Duodenal mucosa (tissue), 2 donors: ENCODE measurements around the gene MUSTN1.

ENCODE experiments used
- H3K27ac ChIP-seq: one replicate; pipeline ENCODE4 v1.7.0; 2013; ENCODE audit warnings: low read depth, low read length
- H3K27me3 ChIP-seq, 2 donors: one replicate each; pipeline ENCODE4 v1.7.0; 2013; ENCODE audit warnings: low read length in 2 of 2, control low read depth in 1 of 2; ENCODE audit not compliant: insufficient read depth in 2 of 2, control insufficient read depth in 1 of 2
- H3K36me3 ChIP-seq, 2 donors: one replicate each; pipeline ENCODE4 v1.7.0; 2013; ENCODE audit warnings: low read length in 2 of 2, control low read depth in 1 of 2; ENCODE audit not compliant: insufficient read depth in 2 of 2, control insufficient read depth in 1 of 2
- H3K4me1 ChIP-seq, 2 donors: one replicate each; pipeline ENCODE4 v1.7.0; 2013; ENCODE audit warnings: low read length in 2 of 2, control low read depth in 1 of 2; ENCODE audit not compliant: insufficient read depth in 2 of 2, control insufficient read depth in 1 of 2
- H3K4me3 ChIP-seq, 2 donors: one replicate each; pipeline ENCODE4 v1.7.0; 2013; ENCODE audit warnings: low read length in 2 of 2, low read depth in 1 of 2
- H3K9ac ChIP-seq, 2 donors: one replicate each; pipeline ENCODE4 v1.7.0; 2013; ENCODE audit warnings: low read length in 2 of 2, low read depth in 1 of 2
- H3K9me3 ChIP-seq, 2 donors: one replicate each; pipeline ENCODE4 v1.7.0; 2013; ENCODE audit warnings: low read length in 2 of 2, control low read depth in 1 of 2; ENCODE audit not compliant: control insufficient read depth in 1 of 2

The MUSTN1 gene

DNA sequence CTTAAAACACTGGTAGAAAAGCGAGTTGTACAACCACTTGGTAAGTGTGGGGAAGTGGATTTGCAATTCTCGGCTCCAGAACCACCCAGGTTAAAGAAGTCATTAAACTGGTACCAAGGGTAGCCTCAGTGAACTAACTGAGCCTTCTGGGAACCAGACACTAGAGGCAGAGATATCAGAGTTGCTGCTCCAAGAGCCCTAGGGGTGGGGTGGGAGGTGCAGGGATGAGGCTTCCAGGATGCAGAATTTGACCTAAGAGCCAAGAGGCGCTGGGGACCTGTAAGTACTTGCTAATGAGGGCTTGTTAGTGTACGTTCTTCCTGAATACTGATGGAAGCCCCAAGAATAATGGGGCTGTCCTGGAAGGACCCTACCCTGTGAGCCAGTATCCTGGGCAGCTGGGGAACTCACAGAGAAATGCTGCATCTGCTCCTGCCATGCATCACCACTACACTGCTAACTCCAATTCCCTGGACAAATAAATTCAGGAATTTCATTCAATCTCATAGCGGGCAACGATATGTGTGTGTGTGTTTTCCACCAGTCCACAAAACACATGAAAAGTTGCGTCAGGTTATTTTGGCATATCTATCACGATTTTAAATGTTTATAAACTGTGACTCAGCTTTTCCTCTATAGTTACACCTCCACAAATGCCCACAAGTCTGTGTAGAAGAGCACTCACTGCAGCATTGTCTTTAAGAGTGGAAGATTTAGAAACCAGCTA lies 38.8 kb upstream of the MUSTN1 start:
- no peak overlapping the region for H3K4me3 ChIP-seq
- H3K9ac ChIP-seq = no peak overlapping the region

DNA sequence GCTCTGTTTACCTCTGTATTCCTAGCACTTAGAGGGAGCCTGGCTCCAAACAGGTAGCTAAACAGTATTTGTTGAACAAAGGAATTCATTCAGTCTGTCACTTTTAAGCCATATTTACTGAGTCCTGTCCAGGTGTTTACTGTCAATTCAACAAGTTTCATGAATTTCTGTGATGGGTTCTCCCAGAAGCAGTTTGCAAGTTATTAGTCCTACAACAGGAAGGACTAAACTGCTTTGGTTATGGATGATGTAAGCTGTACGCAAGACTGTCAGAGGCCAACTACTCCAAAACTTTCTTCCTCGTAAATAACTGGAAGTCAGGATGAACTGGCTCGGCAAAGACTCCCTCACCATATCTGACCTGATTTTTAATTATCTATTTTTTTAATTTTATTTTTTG lies 37.4 kb upstream of the MUSTN1 start:
- H3K27me3 ChIP-seq = no peaks in the 10 kb centered on the region
- H3K27ac ChIP-seq = no peak overlapping the region
- H3K9ac ChIP-seq = no peak overlapping the region
- no peak overlapping the region for H3K4me3 ChIP-seq
- no peaks in the 10 kb centered on the region for H3K9me3 ChIP-seq
- H3K4me1 ChIP-seq = peaks cover 0 to 6% of the 10 kb centered on the region in 2 donors
- no peaks in the 10 kb centered on the region for H3K36me3 ChIP-seq

More for the DNA sequence above, 38.8 kb upstream of the MUSTN1 start:
- Histone ChIP-seq H3K27me3 (no peaks in the 10 kb centered on the region), H3K9me3 (no peaks in the 10 kb centered on the region), H3K27ac (no peak overlapping the region), H3K36me3 (no peaks in the 10 kb centered on the region), H3K4me1 (peaks cover 0 to 6% of the 10 kb centered on the region in 2 donors)

DNA sequence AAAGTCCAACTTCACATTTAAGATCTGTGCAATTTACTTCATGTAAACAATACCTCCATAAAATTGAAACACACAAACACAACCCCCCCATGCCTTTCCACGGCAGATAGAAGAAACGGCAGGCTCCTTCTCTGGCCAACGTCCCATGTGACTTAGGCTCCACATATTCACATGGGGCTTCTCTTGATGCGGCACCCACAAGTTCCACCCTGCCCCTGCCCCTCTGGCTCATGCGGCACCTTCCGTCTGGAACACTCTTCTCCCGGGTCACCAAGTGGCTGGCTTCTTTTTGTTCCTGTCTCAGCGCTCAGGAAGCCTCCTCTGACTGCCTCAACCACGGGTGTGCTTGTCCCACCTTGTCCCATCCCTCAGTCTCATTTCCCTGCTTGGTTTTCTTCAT lies 36.9 kb upstream of the MUSTN1 start:
- H3K9ac ChIP-seq = no peak overlapping the region
- H3K4me1 ChIP-seq = peaks cover 0 to 6% of the 10 kb centered on the region in 2 donors

DNA sequence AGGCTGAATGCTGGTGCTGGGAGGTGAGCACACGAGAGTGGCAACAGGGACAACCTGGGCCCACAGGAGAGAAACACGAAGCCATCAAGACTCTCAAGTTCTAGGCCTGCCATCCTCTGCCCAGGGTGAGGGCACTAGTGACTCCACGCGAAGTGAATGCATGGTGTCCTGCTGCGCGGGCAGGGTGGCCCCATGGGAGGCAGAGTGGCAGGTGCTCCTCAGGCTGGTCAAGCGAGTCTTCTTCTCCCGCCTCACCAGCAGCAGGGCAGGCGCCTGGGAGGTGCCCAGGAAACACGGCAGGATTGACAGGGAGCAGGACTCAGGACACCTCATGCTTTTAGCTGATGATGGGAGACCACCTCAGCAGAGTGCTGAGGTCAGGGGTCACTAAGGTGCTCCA lies 35.7 kb upstream of the MUSTN1 start:
- Histone ChIP-seq H3K36me3 (no peaks in the 10 kb centered on the region), H3K4me1 (peaks cover 0 to 6% of the 10 kb centered on the region in 2 donors), H3K27ac (no peak overlapping the region)

More for the DNA sequence above, 36.9 kb upstream of the MUSTN1 start:
- Histone ChIP-seq H3K36me3 (no peaks in the 10 kb centered on the region), H3K27me3 (no peaks in the 10 kb centered on the region), H3K4me3 (no peak overlapping the region), H3K27ac (no peak overlapping the region), H3K9me3 (no peaks in the 10 kb centered on the region)

DNA sequence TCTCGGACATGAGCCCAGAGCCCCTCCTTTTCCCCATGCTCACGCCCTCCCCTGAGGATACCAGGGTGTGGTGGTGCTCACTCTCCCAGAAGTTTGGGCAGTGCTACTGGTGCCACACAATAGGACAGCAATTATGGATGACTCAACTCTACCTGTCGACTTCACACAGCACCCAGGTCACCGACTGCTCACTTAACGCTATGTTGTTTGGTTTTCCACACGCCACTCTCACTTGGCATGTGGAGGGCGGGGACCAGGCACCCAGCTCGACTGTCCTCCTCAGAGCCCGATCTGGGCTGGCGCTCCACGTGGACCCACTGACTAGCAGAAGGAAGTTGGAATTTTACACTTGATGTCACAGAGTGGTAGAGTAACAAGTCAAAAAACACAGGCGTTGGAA lies 31.6 kb upstream of the MUSTN1 start:
- Histone ChIP-seq H3K9ac (no peak overlapping the region), H3K27me3 (no peaks in the 10 kb centered on the region), H3K4me1 (peaks cover 0 to 6% of the 10 kb centered on the region in 2 donors), H3K36me3 (no peaks in the 10 kb centered on the region), H3K4me3 (no peak overlapping the region), H3K27ac (no peak overlapping the region), H3K9me3 (no peaks in the 10 kb centered on the region)

More for the DNA sequence above, 35.7 kb upstream of the MUSTN1 start:
- no peaks in the 10 kb centered on the region for H3K9me3 ChIP-seq
- no peak overlapping the region for H3K9ac ChIP-seq
- no peak overlapping the region for H3K4me3 ChIP-seq
- H3K27me3 ChIP-seq = no peaks in the 10 kb centered on the region

DNA sequence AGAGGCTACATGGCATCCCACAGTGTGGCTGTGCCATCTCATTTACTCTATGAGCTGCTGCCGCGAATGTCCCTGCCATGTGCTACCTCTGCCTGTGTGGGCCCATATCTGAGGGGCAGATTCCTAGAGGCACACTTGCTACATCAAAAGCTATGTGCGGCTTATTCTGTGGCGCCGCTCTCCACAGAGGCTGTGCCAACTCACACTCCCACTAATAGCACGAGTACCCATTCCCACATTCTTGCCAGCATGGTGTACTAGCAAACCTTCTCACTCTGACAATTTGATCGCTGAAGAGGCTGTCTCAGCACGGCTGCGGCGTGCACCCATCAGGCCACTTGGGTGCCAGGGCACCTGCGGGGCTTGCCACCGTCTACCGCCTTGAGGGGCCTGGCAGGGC lies 31.2 kb upstream of the MUSTN1 start:
- Histone ChIP-seq H3K36me3 (peaks cover 0 to under 1% of the 10 kb centered on the region in 2 donors), H3K4me1 (peaks cover 0 to 6% of the 10 kb centered on the region in 2 donors), H3K4me3 (no peak overlapping the region), H3K27ac (no peak overlapping the region), H3K27me3 (no peaks in the 10 kb centered on the region), H3K9ac (no peak overlapping the region), H3K9me3 (no peaks in the 10 kb centered on the region)

DNA sequence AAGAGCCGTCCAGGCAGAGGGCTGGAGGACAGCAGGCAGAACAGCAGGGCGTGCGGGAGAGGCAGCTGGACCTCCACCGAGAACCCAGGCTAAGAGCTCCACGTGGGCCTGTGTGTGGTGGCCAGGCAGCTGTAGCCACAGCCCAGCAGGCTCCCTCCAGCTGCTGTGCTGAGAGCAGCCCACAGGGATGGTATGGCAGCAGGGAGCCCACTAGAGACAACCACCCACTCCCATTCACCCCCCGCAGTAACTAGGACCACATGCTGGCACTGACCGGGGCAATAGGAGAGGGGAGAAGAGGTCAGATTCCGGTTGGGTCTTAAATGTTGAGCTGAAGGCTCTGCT lies 25.6 kb upstream of the MUSTN1 start:
- H3K4me1 ChIP-seq = no peaks in the 10 kb centered on the region
- H3K9ac ChIP-seq = no peak overlapping the region
- no peaks in the 10 kb centered on the region for H3K27me3 ChIP-seq
- H3K4me3 ChIP-seq = no peak overlapping the region
- H3K27ac ChIP-seq = no peak overlapping the region
- H3K36me3 ChIP-seq = peaks cover 0 to 10% of the 10 kb centered on the region in 2 donors
- H3K9me3 ChIP-seq = no peaks in the 10 kb centered on the region

DNA sequence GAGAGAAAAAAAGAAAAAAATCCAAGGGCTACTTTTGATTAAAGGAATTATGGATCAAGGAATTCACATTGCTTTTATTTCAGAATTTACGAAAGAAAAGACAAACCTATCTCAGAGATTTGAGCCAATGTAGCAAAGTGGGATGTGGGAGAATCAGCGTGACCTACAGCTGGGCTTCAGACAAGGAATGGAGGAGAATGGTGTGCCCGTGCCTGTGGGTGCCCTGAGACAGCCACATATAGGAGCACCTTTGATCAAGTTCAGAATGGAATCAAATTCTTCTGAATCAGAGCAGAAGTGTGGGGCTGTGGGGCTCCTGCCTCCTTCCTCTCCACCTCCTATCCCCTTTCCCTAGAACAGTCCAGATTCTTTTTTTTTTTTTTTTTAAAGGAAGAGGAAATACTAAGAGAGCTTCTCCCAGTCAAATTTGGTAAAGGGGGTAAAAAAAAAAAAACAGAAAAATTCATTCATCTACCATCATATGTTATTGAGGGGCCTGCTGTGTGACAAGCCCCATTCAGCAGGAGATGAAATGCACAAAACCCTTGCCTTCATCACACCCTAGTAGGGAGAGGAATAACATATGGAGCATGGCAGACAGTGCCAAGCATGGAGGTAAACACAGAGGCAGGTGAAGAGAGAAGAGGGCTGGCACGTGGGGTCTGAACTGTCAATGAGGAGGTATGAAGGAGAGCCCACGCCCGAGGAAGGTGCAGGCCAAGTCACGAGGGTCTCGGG lies 25.0 kb upstream of the MUSTN1 start:
- H3K9ac ChIP-seq = no peak overlapping the region
- H3K4me1 ChIP-seq = no peaks in the 10 kb centered on the region
- H3K4me3 ChIP-seq = no peak overlapping the region
- peaks cover 0 to 10% of the 10 kb centered on the region in 2 donors for H3K36me3 ChIP-seq
- H3K27ac ChIP-seq = no peak overlapping the region
- no peaks in the 10 kb centered on the region for H3K27me3 ChIP-seq
- H3K9me3 ChIP-seq = no peaks in the 10 kb centered on the region

DNA sequence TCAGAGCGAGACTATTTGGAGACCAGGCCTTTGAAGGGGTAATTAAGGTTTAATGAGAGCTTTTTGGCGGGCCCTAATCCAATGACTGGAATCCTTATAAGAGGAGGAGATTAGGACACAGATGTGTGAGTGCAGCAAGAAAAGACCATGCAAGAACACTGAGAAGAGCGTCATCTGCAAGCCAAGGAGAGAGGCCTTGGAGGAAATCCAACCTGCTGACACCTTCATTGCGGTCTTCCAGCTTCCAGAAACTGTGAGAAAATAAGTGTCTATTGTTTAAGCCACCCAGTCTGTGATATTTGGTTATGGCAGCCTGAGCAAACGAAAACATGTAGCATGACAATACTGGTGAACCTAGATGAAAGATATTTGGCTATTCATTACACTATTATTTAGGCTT lies 23.0 kb upstream of the MUSTN1 start:
- Histone ChIP-seq H3K9ac (no peak overlapping the region), H3K4me3 (no peak overlapping the region), H3K36me3 (peaks cover 0 to 10% of the 10 kb centered on the region in 2 donors), H3K27me3 (no peaks in the 10 kb centered on the region), H3K27ac (no peak overlapping the region), H3K9me3 (no peaks in the 10 kb centered on the region), H3K4me1 (no peaks in the 10 kb centered on the region)

DNA sequence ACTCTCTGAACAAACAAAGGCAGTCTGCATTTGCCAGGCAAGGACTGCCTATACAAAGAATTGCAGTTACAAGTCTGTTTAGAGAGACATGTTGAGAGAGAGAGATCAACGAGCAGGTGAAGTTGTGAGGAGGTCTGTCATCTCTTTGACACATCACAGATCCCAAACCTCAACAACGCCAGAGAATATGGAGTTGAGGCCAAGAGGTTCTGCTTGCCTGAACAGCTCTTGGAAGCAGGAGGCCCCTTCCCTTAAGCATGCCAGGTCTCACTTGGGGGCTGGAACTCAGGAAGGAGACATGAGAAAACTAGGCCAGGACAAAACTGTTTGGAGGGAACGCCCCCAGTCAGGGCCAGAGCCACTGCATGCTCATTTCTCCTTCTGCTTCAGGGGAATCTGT lies 22.3 kb upstream of the MUSTN1 start:
- H3K36me3 ChIP-seq = peaks cover 0 to 15% of the 10 kb centered on the region in 2 donors
- no peak overlapping the region for H3K27ac ChIP-seq

More for the DNA sequence above, 22.3 kb upstream of the MUSTN1 start:
- Histone ChIP-seq H3K4me3 (no peak overlapping the region), H3K4me1 (no peaks in the 10 kb centered on the region), H3K9ac (no peak overlapping the region), H3K27me3 (no peaks in the 10 kb centered on the region), H3K9me3 (no peaks in the 10 kb centered on the region)
